Activated T-cell treated with anti-CD3 and anti-CD28 coated beads for 24 hours (primary cell): ENCODE data around the gene CCT6B.
"Not testable (repeated sequence)": the region's sequence is repeated elsewhere in the genome, so short reads cannot be mapped to it uniquely, and the experiment has no call there.

Source experiments
- DNase-seq: peaks from one replicate; pipeline ENCODE4 v3.0.0-alpha.2; 2020; ENCODE audit warnings: low read depth

CCT6B gene, protein sequence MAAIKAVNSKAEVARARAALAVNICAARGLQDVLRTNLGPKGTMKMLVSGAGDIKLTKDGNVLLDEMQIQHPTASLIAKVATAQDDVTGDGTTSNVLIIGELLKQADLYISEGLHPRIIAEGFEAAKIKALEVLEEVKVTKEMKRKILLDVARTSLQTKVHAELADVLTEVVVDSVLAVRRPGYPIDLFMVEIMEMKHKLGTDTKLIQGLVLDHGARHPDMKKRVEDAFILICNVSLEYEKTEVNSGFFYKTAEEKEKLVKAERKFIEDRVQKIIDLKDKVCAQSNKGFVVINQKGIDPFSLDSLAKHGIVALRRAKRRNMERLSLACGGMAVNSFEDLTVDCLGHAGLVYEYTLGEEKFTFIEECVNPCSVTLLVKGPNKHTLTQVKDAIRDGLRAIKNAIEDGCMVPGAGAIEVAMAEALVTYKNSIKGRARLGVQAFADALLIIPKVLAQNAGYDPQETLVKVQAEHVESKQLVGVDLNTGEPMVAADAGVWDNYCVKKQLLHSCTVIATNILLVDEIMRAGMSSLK

DNA sequence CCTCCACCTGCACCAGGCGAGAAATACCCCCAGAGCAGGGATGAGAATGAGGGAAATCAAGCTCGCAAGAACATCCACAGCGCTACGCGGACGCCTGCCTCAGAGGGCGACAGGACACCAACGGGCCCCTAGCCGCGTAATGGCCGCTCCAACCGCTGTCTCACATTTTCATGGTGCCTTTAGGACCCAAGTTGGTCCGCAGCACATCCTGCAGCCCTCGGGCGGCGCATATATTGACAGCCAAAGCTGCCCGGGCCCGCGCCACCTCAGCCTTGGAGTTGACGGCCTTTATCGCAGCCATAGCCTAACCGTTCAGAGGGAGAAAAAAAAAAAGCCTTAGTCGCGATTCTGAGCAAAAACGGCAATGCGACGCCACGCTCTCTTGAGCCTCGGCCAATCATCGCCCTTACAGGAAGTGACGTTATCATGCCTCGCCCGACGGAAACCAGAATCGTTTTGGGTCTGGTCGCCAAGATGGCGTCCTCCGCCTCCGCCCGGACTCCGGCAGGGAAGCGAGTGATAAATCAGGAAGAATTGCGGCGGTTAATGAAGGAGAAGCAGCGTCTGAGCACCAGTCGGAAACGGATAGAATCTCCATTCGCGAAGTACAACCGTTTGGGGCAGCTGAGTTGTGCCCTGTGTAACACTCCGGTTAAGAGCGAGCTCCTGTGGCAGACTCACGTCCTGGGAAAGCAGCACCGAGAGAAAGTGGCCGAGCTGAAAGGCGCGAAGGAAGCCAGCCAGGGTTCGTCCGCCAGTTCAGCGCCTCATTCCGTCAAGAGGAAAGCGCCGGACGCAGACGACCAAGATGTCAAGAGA lies at the start of gene CCT6B, which contains the start of gene ZNF830:
Gene CCT6B, minus strand, starts transcription at position 368 of the 819 bp plus-strand sequence. Its CDS starts 67 bp downstream, at position 301.
Gene ZNF830, plus strand, starts transcription at position 448 of the 819 bp plus-strand sequence. Its CDS starts 27 bp downstream, at position 475.
- peak; percentile 88 for DNase-seq

DNA sequence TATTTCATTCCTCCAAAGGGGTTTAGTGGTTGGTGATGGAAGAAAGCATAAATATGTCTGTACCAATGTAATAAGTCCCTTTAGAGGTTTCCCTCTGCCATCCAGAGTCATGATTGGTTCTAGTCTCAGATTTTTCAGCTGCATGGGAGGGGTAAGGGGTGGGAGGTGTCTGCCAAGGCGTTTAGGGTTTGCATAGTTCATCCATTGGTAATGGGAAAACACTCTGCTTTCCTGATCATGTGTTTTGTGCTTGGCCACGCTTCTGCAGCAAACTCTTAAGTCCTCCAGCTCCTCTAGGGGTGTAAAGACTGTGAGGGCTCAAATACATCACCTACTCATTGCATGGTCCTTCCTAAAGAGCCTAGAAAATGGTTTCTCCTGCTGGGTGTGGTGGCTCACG lies 48.8 kb upstream of the CCT6B start:
- DNase-seq: no peak

DNA sequence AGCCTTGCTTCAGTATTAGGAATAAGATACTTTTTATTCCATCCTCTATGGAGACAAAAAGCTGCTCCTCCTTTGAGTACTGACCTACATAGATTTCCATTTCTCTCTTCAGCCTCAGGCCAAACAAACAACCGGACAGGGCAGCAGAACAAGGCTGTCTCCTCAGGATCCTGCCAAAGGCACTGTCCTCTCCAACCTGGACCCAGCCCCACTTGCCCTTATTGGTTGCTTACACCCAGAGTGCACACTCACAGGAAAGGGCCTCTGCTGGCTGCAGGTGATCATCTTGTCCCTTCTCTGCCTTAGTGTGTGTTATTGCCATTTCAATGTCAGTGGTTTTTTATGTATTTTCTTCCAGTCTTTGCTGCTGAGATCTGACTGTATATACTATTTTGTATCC lies 45.7 kb upstream of the CCT6B start:
- no peak for DNase-seq

DNA sequence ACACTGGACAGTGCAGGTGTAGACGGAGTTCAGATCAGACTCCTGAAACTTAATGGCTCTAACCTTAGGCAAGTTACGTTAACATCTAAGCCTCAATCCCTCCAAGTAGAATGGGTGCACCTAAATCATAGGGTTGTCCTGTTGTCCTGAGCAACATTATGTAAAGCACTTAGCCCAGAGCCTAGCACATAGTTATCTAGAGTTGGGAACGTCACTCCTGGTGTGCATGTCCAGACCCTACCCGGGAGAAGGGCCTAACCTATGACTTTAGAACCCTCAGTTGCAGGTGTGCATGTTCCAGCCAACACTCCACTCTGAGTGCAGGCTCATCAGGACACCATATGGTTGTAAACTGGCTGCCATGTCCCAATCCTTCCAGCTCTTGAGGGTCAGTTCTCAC lies 45.1 kb upstream of the CCT6B start:
- no peak for DNase-seq

DNA sequence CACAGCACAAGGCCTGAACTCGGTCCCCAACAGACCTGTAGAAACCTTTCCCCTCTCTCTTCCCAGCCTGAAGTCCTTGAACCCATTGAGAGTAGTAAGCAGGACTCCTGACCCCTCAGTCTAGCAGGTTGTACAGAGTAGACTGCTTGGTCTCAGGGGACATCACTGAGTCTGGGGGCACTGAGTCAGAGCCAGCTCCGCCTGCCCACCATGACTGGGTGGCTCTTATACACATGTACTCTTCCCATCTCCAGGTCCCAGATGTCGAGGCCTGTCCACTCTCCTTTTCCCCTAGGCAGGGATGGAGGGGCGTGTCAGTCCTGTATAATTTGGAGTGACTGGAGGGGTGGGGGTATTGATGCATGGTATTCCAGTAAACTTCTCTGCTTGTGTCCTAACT lies 42.5 kb upstream of the CCT6B start:
- DNase-seq: no peak

DNA sequence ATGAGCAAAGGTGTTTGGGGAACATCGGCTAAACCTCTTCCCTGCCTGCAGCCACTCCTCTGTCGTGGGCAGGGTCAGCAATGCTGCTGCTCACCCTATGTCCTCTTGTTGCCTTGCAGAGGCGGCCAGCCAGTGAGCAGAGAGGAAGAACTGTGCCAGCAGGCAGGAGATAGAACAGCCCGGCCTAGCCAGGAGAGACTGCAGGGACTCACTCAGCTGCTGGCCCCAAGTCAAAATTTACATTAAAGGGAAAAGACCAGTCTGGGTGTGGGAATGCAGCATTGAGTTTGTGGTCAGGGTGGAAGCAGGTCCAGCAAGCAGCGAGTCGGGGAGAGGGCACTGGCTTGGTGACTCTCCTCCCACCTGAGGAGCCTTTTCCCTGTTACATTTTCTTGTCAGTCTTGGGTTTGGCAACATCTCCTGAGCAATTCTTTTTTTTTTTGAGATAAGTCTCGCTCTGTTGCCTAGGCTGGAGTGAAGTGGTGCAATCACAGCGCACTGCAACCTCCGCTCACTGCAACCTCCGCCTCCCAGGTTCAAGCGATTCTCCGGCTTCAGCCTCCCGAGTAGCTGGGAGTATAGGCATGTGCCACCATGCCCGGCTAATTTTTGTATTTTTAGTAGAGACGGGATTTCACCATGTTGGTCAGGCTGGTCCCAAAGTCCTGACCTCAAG lies 41.8 kb upstream of the CCT6B start:
- no peak for DNase-seq

DNA sequence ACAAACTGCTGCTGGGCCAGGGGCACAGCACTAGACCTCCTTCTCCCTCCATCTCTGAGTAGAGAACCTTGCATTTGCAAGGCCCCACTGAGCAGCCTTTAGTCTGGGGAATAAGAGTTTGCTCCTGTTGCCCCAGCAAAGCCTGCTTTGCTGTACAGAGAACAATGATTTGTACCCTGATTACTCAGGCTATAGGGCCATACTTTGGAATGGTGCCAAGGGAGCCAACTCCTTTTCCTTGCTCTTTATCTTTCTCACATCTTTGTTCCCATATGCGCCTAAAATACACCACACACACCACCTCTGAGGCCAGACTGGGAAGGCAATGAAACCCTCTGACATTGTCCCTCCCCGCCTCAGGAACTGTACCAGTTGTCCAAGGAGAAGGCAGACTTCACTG lies 40.3 kb upstream of the CCT6B start:
- no peak for DNase-seq

DNA sequence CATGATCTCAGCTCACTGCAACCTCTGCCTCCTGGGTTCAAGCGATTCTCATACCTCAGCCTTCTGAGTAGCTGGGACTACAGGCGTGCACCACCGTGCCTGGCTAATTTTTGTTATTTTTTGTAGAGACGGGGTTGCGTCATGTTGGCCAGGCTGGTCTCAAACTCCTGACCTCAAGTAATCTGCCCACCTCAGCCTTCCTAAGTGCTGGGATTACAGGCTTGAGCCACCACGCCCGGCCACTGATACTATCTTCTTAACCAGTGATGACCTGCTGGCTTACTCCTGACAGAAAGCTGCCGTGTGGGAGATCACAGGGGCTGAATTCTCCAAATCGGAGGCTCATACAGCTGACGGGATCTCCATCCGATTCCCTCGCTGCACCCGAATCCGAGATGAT lies 39.7 kb upstream of the CCT6B start:
- not testable (repeated sequence) for DNase-seq

DNA sequence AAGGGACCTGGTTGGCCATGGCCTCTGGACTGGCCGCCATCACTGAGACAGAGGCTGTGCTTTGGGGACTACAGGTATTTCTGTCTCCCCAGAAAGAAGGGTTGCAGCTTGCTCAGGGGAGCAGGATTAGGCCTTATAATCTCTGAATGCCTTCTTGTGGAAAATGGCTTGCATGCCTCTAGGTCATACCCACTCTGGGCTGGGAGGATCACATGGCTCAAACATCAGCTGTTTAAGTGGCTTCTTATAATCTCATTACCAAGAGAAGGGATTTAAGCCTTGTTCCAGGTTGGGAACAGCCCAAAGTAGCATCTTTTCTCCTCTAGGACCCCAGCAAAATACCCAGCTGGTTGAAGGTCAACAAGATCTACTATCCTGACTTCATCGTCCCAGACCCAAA lies 38.2 kb upstream of the CCT6B start:
- DNase-seq: no peak

DNA sequence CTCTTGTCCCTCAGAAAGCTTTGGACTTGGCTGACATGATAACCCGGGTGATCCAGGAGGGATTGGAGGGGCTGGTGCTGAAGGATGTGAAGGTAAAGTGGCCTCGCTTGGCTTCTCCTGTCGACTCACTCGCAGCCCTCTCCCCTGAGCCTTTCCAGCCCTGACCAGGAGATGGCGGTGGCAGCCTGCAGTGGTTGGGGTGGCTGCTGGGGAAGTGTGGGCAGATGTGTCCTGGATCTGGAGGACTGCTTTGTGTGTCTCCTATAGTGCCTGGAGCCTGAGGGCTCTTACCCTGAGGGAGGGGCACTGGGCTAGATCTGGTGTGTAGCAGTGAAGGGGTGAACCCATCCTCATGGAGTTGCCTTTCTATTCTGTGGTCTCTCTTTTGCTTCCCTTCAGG lies 36.9 kb upstream of the CCT6B start:
- peak; percentile 69 for DNase-seq

DNA sequence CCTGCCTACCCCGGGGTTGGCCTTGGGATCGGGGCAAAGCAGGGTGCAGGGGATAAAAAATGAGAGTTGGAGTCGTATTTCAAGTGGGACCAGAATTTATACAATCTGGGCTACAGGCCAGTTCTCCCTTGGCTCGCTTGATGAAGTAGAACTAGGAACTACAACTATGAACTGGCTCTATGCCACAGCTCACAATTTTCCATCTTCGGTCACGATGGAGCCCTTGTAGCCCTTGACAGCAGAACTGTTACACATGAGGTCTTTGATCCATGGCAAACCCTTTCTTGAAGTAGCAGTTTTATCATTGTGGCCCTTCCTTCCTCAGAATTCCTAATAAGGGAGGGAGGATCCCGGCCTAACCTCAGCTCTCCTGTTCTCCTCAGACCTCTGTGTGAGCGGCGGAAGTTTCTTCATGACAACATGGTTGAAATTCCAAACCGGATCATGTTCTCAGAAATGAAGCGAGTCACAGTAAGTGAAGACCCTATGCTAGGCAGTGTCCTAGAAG lies 36.1 kb upstream of the CCT6B start:
- no peak for DNase-seq

DNA sequence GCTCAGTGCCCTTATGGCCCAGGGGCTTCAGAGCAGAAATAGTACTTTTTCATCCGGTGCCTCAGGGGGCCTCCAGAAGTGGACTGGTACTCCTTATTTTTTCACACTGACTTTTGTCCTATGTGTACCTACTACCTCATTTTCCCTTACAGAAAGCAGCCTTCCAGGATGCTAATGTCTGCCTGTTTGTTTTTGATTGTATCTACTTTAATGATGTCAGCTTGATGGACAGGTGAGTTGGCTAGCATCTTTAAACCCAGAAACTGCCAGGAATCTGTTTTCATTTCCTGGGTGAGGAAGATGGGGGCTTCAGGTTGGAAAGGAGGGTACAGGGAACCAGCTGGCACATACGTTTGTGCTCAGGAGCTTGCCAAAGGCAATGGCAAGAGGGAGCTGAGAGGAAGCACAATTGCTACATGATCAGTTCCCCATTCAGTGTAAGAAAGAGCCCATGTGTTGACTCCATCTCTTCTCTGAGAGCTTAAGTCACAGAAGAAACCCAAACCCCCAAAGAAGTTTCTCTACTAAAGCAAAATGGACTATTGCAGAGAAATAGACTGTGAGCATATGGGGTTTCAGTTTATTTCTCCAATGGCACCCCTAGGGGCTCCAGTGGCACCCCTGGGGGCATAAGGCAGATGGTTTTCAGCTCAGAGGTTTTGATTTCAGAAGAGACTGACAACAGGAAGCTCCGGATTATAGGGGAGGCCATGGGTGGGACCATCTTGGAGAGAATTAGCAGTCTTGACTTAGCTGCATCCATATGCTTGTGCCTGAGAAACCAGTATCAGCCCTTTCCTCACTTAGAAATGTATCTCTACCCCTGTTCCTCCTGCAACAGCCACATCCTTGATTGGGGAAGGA lies 35.4 kb upstream of the CCT6B start:
- DNase-seq: no peak

DNA sequence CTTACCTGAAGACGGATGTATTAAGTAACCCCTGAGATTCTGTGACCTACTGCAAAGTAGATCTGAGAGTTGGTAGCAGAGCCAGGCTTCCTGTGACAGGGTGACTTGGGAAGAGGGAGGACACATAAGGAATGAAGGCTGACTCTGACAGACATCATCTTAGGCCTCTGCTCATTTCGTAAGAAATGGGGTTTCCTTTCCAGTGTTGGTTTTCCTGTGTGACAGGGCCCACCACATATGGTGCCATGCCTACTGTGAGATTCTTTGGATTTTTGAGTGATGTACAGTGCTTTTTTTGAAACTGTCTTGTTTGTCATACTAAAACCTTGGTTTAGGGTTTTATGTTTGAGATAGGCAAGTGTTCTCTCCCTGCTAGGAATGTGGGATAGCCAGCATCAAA lies 31.8 kb upstream of the CCT6B start:
- DNase-seq: no peak

DNA sequence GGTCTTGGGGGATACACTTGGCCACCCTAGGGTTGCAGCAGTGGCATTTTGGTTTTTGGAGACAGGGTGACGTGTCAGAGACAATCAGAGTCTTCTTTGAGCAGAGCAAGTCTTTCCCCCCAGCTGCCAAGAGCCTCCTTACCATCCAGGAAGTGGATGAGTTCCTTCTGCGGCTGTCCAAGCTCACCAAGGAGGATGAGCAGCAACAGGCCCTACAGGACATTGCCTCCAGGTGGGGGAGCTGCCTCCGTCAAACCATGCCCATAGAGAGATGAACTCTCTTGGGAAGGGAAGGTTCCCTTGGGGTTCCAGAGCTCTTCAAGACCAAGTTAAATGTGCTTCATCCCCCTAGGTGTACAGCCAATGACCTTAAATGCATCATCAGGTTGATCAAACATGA lies 30.3 kb upstream of the CCT6B start:
- no peak for DNase-seq

DNA sequence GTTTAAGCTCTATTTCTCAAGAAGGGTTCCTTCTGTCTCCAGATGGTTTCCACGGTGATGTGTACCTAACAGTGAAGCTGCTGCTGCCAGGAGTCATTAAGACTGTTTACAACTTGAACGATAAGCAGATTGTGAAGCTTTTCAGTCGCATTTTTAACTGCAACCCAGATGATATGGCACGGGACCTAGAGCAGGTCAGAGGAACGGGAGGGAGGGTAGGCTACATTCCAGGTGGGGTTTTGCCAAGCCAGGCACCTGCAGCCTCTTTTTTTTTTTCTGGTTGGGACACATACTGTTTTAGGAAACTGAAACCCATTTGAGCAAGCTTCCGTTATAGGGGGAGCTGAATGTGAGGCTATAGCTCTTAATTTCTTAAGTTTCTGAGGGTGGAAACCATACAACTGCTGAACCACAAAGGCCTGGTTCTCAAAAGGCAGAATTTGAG lies 29.7 kb upstream of the CCT6B start:
- no peak for DNase-seq

DNA sequence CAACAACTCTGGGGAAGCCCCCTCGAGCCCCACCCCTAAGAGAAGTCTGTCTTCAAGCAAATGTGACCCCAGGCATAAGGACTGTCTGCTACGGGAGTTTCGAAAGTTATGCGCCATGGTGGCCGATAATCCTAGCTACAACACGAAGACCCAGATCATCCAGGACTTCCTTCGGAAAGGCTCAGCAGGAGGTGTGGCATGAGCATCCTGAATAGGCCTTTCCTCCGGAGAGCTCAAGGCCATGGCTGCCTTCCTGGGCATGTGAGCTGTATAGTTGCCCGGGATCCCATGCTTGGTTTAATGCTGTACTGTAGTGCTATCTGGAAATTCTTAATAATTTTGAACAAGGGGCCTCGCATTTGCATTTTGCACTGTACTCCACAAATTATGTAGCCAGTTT lies 28.2 kb upstream of the CCT6B start:
- DNase-seq: no peak

DNA sequence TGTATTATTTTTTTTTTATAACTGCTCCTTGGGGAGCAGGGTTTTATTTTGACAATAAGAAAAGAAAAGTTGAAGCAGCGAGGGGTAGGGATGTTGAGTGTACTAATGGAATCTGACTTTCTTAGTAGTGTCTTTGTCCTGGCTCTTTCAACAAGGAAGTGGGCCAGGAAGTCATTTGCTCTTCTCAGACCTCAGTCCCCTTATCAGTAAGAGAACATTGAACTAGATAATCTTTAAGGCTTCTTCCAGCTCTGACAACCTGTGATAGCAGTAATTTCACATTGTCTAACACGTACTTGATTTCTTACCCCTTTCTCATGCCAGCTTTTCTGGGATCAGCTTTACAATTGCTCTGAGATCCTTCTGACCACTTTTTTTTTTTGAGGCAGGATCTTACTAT lies 27.4 kb upstream of the CCT6B start:
- DNase-seq: no peak

DNA sequence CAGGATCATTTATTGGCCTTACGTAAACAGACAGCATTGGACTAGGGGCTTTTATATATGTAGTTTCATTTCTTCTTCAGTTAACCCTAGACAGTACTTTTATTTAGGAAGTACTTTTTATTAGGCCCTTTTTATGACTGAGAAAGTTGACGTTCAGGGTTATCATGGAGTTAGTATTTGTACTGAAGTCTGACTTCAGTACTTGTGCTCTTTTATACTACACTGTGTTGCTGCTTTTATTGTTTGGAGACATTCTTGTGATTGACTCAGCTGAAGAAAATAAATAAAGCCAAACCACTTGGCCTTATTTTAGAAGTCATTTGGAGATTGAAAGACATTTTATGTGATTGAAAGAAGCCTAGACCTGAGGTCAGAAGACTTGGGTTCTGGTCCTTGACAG lies 26.0 kb upstream of the CCT6B start:
- DNase-seq: no peak

DNA sequence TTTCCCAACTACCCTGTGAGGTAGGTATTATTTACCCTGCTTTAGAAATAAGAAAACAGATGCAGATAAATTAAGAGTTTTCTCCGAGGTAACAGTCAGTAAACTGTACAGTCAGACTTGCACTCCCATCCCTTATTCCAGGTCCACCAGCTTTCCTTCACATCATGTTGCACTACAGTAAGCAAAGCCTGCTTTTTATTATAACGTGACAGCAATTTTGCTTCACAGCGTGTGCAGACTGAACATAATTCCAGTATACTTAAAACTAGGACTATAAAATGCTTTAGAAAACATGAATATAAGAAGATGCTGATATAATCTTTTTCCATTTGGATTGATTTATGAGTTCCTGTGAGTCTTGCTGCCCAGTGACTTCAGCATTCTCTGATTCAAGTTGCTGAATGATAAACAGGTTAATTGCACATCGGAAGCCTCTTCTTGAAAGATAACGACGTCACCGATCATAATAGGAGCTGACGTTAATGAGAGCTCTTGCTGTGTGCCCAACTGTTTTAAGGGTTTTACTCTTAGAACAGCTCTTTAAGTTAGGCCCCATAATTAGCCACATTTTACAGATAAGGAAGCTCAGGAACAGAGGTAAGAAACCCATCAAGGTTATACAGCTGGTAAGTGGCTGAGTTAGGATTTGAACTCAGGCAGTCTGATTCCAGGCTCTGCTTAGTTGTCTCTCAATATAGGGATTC lies 20.4 kb upstream of the CCT6B start:
- no peak for DNase-seq
